AG04449 (cell line): ENCODE measurements around the gene NRL.

Experiments used
- CTCF ChIA-PET: fragments of 350-600 bp; formaldehyde crosslinking; extraction: SDS; loops from one replicate; lab custom pipeline; 2021; ENCODE audit warnings: antibody characterized with exemption; lab: Yijun Ruan, JAX
- POLR2A ChIA-PET: fragments of 400-600, 350-600 bp; formaldehyde crosslinking; extraction: SDS; loops from one replicate; lab custom pipeline; 2020; ENCODE audit warnings: antibody characterized with exemption, inconsistent platforms; lab: Yijun Ruan, JAX
- DNase-seq: peaks from one replicate; pipeline ENCODE4 v3.0.0-alpha.2; 2010; ENCODE audit warnings: low read depth, low spot score
- H3K4me3 ChIP-seq: 2 replicates; pipeline ENCODE4 v1.5.1; 2011; ENCODE audit warnings: low read depth, mild to moderate bottlenecking, control low read depth, low read length
- TF ChIP-seq, protein P1 (sequence below): IDR thresholded peaks from one replicate; pipeline ENCODE4 v1.5.1; 2011; ENCODE audit warnings: mild to moderate bottlenecking, moderate library complexity, low read length, control low read depth, inconsistent platforms; ENCODE audit not compliant: insufficient read depth; ENCODE audit errors: missing control alignments

Gene NRL

DNA sequence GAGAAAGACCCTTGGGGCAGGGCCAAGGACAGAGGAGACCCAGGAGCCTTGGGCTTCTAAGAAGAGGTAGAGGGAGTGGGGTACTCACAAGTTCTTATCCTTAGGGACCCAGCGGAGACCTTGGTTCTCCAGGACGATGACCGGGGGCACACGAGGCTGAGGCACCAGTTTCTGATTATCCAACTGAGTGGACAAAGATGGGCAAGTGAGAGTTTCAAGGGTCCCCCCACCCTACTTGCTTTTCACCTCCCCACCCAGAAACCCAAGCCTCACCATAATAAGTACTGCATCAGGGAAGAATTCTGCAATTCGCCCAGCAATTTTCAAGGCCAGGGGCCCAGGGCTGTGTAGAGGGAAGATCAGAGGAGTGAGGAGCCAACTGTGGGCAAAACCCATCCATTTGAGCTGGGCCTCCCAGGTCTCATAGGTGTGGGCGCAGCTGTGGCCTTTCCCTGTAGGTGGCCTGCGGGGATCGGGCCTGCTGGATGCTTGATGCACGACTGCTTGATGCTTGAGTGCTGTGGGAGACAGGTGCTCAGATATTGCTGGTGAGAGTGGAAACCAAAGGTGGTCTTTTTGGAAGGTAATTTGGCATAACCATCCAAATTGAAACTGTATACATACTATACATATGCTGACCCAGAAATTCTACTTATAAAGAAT, 24.7 kb upstream of the NRL start:
- POLR2A ChIA-PET, result interaction anchor here (0.8 kb wide), 1 partner anchor 45 kb away, joined by 3 read pairs; the partner anchor contains the start of gene PCK2
- H3K4me3 ChIP-seq, result no peak overlapping the region; the same call in 1 of the 2 replicates
- no peak for DNase-seq
- CTCF ChIA-PET, result interaction anchor here (0.9 to 1.6 kb wide), 5 partner anchors 21 to 158 kb away, joined by 3 to 5 read pairs (median 4); partner anchors contain the start of gene IRF9
- TF ChIP-seq, protein P1, sequence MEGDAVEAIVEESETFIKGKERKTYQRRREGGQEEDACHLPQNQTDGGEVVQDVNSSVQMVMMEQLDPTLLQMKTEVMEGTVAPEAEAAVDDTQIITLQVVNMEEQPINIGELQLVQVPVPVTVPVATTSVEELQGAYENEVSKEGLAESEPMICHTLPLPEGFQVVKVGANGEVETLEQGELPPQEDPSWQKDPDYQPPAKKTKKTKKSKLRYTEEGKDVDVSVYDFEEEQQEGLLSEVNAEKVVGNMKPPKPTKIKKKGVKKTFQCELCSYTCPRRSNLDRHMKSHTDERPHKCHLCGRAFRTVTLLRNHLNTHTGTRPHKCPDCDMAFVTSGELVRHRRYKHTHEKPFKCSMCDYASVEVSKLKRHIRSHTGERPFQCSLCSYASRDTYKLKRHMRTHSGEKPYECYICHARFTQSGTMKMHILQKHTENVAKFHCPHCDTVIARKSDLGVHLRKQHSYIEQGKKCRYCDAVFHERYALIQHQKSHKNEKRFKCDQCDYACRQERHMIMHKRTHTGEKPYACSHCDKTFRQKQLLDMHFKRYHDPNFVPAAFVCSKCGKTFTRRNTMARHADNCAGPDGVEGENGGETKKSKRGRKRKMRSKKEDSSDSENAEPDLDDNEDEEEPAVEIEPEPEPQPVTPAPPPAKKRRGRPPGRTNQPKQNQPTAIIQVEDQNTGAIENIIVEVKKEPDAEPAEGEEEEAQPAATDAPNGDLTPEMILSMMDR, result no peak

DNA sequence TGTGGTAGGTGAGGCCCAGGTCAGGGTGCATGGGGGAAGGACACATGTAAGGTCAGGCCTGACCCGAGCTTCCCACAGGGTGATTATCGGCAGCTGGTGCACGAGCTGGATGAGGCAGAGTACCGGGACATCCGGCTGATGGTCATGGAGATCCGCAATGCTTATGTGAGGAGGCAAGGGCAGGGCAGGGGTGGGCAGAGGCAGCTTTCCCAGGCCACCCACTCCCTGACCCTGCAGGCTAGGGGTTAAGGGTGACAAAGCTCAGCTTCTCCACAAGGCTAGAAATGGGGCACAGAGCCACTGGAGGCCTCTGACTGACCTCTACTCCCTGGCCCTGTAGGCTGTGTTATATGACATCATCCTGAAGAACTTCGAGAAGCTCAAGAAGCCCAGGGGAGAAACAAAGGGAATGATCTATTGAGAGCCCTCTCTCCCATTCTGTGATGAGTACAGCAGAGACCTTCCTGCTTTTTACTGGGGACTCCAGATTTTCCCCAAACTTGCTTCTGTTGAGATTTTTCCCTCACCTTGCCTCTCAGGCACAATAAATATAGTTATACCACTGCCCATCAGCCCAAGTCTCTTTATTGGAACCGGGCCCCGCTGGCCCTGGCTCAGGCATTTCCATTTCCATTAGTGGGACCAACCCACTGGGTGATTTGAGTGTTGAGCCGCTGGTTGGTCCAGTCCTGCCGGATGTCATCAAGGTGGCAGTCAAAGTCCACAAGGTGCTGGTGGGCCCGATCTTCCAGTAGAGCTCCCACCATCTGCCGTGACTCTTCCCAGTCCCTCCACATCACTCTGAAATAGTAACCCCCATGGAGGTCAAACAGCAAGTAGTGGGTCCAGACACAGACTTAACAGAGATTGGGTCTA, 23.9 kb upstream of the NRL start:
- no peak overlapping the region for H3K4me3 ChIP-seq
- no peak for DNase-seq
- TF ChIP-seq, protein P1, result no peak
- ChIA-PET POLR2A (interaction anchor here (0.8 to 1.2 kb wide), 3 partner anchors 24 to 44 kb away, joined by 3 to 5 read pairs (median 3); partner anchors contain the start of genes DCAF11, NRL and PCK2), CTCF (interaction anchor here (0.6 to 1.6 kb wide), 7 partner anchors 22 to 1079 kb away, joined by 3 to 5 read pairs (median 3); partner anchors contain the start of genes DCAF11, IRF9, NRL and RABGGTA)

GRCh38 chr14:24137529-24138395, 23.0 kb upstream of the NRL start:
- TF ChIP-seq, protein P1, result no peak
- H3K4me3 ChIP-seq, result no peak overlapping the region; the same call in none of the 2 replicates
- ChIA-PET POLR2A (interaction anchor here (0.8 to 1.2 kb wide), 4 partner anchors 10 to 44 kb away, joined by 3 to 6 read pairs (median 4); partner anchors contain the start of genes DCAF11, NRL, PCK2 and RNF31), CTCF (interaction anchor here (0.6 to 3.3 kb wide), 10 partner anchors 9 to 1079 kb away, joined by 3 to 16 read pairs (median 4); partner anchors contain the start of genes DCAF11, IRF9, NRL and PSME2)
- no peak for DNase-seq

GRCh38 chr14:24136684-24137528, 22.2 kb upstream of the NRL start:
- TF ChIP-seq, protein P1, result no peak
- ChIA-PET POLR2A (interaction anchor here (0.8 to 1.7 kb wide), 6 partner anchors 10 to 105 kb away, joined by 3 to 14 read pairs (median 5); partner anchors contain the start of genes DCAF11, NRL, PCK2 and PSME2), CTCF (interaction anchor here (0.8 to 3.3 kb wide), 7 partner anchors 10 to 171 kb away, joined by 3 to 16 read pairs (median 11); partner anchors contain the start of genes CIDEB, DCAF11, IRF9 and NRL)
- no peak for DNase-seq
- peak overlapping the region; percentile 73 for H3K4me3 ChIP-seq
